ENCODE results near the gene PAPSS1. TPM values are rescaled to one million over a fixed set of nuclear protein-coding genes. Genes with fewer than 3 reads are reported as not detected.

The PAPSS1 gene
- total and polyA plus RNA-seq, 2 donors (not counting 3 experiments of a cell fraction or from before 2014, with no cell fraction given), result 69.6 to 77.2 TPM

DNA sequence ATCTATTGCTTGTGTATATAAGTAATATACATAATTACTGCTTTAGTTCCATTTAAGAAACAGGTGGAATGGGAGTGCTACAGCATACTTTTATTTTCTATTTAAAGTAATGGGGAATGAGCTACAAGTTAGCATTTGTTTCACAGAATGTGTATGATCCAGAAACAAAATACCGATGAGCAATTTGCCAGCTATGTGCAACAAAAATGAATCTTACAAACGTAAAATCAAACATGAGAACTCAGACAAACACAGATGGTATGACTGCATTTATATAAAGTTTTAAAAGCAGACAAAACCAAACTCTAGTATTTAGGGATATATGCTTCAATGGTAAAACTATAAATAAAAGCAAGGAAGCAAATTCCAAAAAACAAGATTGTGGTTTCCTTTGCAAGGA is 141.7 kb downstream of the PAPSS1 start:
- BruUV-seq (replicated peaks), result no TSS peak
- POLR2A ChIA-PET, result no interaction called here

DNA sequence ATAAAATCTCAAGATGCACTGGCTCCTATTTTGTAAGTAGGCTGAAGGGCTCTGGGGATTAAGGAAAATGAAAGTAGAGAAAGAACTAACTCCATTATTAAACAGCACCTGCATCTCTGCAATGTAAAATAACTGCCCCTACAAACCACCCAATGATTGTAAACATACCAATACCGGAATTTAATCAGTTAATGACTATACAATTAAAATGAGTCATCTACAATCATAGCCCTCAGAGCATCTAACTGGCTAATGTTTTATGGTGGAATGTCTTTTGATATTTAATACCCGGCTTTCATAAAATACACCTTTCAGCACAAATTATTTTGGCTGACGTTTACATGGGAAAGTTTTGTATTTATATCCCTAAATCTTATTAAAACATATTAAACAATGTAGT is 142.3 kb downstream of the PAPSS1 start:
- DNase-seq (ENCODE audit: low read depth, low spot score), result no peak

More for the DNA sequence above, 141.7 kb downstream of the PAPSS1 start:
- Histone ChIP-seq H3K4me1 (ENCODE audit: control insufficient read depth, extremely low read depth, insufficient read depth, low read length) (no peaks in the 10 kb centered on the region), H3K4me3 (replicated peaks in 1 of 3; ENCODE audit: insufficient read depth in 1 of 3, low read depth in 1 of 3, low read length in 3 of 3) (no peak overlapping the region), H3K4me2 (ENCODE audit: insufficient read depth, low read length) (no peak overlapping the region), H2AFZ (ENCODE audit: low read depth, low read length) (no peak overlapping the region), H3K27ac (ENCODE audit: insufficient read depth, low read depth, low read length) (no peak overlapping the region), H3K36me3 (ENCODE audit: control insufficient read depth in 2 of 2, extremely low read depth in 1 of 2, insufficient read depth in 2 of 2, low read length in 2 of 2) (no peaks in the 10 kb centered on the region), H3K9me3 (replicated peaks; ENCODE audit: control insufficient read depth, insufficient read depth, low read length) (no peaks in the 10 kb centered on the region), H3K27me3 (ENCODE audit: control insufficient read depth in 2 of 2, insufficient read depth in 2 of 2, low read length in 2 of 2) (no peaks in the 10 kb centered on the region), H3K9me1 (replicated peaks; ENCODE audit: control insufficient read depth, extremely low read depth, insufficient read depth, low read length) (no peaks in the 10 kb centered on the region), H3K9ac (replicated peaks; ENCODE audit: extremely low read depth, insufficient read depth, low read length) (no peak overlapping the region), H3K79me2 (ENCODE audit: control insufficient read depth, insufficient read depth, low read length) (no peaks in the 10 kb centered on the region), H4K20me1 (replicated peaks; ENCODE audit: control insufficient read depth, extremely low read depth, insufficient read depth, low read length) (no peaks in the 10 kb centered on the region)
- CTCF ChIA-PET, result no interaction called here
- dilution Hi-C loops (cut with MboI; ENCODE audit: extremely low pct_ligation_motif_present, low sequenced_read_pairs), result no loop called here
- TF ChIP-seq EZH2 (IDR thresholded peaks at IDR 0.05; ENCODE audit: borderline replicate concordance, low read depth, low read length, severe bottlenecking) (no peak), POLR2A (IDR thresholded peaks at IDR 0.05; ENCODE audit: low read depth, low read length) (no peak), GATA2 (IDR thresholded peaks at IDR 0.05; ENCODE audit: insufficient read depth, insufficient read length, low read depth, low read length) (no peak), MYC (IDR thresholded peaks at IDR 0.05; ENCODE audit: low read depth, low read length) (no peak), POLR2AphosphoS5 (IDR thresholded peaks at IDR 0.05; ENCODE audit: insufficient read depth, low read depth, low read length) (no peak)
- TF ChIP-seq, protein P1, sequence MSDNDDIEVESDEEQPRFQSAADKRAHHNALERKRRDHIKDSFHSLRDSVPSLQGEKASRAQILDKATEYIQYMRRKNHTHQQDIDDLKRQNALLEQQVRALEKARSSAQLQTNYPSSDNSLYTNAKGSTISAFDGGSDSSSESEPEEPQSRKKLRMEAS (IDR thresholded peaks at IDR 0.05; ENCODE audit: insufficient read depth, insufficient read length), result no peak
- no peak for FAIRE-seq
- intact Hi-C loops (cut with micrococcal nuclease), result no loop called here
- DNase-seq (ENCODE audit: low read depth, low spot score), result no peak

More for the DNA sequence above, 142.3 kb downstream of the PAPSS1 start:
- Histone ChIP-seq H3K9me3 (replicated peaks; ENCODE audit: control insufficient read depth, insufficient read depth, low read length) (no peaks in the 10 kb centered on the region), H3K36me3 (ENCODE audit: control insufficient read depth in 2 of 2, extremely low read depth in 1 of 2, insufficient read depth in 2 of 2, low read length in 2 of 2) (no peaks in the 10 kb centered on the region), H3K4me3 (replicated peaks in 1 of 3; ENCODE audit: insufficient read depth in 1 of 3, low read depth in 1 of 3, low read length in 3 of 3) (no peak overlapping the region), H3K9ac (replicated peaks; ENCODE audit: extremely low read depth, insufficient read depth, low read length) (no peak overlapping the region), H3K27ac (ENCODE audit: insufficient read depth, low read depth, low read length) (no peak overlapping the region), H3K27me3 (ENCODE audit: control insufficient read depth in 2 of 2, insufficient read depth in 2 of 2, low read length in 2 of 2) (no peaks in the 10 kb centered on the region), H4K20me1 (replicated peaks; ENCODE audit: control insufficient read depth, extremely low read depth, insufficient read depth, low read length) (no peaks in the 10 kb centered on the region), H3K9me1 (replicated peaks; ENCODE audit: control insufficient read depth, extremely low read depth, insufficient read depth, low read length) (no peaks in the 10 kb centered on the region), H3K79me2 (ENCODE audit: control insufficient read depth, insufficient read depth, low read length) (no peaks in the 10 kb centered on the region), H3K4me2 (ENCODE audit: insufficient read depth, low read length) (no peak overlapping the region), H3K4me1 (ENCODE audit: control insufficient read depth, extremely low read depth, insufficient read depth, low read length) (no peaks in the 10 kb centered on the region), H2AFZ (ENCODE audit: low read depth, low read length) (no peak overlapping the region)
- no TSS peak for BruUV-seq (replicated peaks)
- no peak for FAIRE-seq
- TF ChIP-seq POLR2AphosphoS5 (IDR thresholded peaks at IDR 0.05; ENCODE audit: insufficient read depth, low read depth, low read length) (no peak), FOS (IDR thresholded peaks at IDR 0.05; ENCODE audit: borderline replicate concordance, insufficient read depth, low read length) (no peak), EZH2 (IDR thresholded peaks at IDR 0.05; ENCODE audit: borderline replicate concordance, low read depth, low read length, severe bottlenecking) (no peak), MYC (IDR thresholded peaks at IDR 0.05; ENCODE audit: low read depth, low read length) (no peak), GATA2 (IDR thresholded peaks at IDR 0.05; ENCODE audit: insufficient read depth, insufficient read length, low read depth, low read length) (no peak), JUN (IDR thresholded peaks at IDR 0.05; ENCODE audit: borderline replicate concordance, insufficient read depth, insufficient read length, low read depth) (no peak), POLR2A (IDR thresholded peaks at IDR 0.05; ENCODE audit: low read depth, low read length) (no peak)
- TF ChIP-seq, protein P2, sequence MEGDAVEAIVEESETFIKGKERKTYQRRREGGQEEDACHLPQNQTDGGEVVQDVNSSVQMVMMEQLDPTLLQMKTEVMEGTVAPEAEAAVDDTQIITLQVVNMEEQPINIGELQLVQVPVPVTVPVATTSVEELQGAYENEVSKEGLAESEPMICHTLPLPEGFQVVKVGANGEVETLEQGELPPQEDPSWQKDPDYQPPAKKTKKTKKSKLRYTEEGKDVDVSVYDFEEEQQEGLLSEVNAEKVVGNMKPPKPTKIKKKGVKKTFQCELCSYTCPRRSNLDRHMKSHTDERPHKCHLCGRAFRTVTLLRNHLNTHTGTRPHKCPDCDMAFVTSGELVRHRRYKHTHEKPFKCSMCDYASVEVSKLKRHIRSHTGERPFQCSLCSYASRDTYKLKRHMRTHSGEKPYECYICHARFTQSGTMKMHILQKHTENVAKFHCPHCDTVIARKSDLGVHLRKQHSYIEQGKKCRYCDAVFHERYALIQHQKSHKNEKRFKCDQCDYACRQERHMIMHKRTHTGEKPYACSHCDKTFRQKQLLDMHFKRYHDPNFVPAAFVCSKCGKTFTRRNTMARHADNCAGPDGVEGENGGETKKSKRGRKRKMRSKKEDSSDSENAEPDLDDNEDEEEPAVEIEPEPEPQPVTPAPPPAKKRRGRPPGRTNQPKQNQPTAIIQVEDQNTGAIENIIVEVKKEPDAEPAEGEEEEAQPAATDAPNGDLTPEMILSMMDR (IDR thresholded peaks at IDR 0.05; ENCODE audit: extremely low read depth in 1 of 2, insufficient read depth in 1 of 2, low read depth in 1 of 2, low read length in 2 of 2), result no peak
- TF ChIP-seq, protein P1 (IDR thresholded peaks at IDR 0.05; ENCODE audit: insufficient read depth, insufficient read length), result no peak
- ChIA-PET CTCF (no interaction called here), POLR2A (no interaction called here)
- dilution Hi-C loops (cut with MboI; ENCODE audit: extremely low pct_ligation_motif_present, low sequenced_read_pairs) (no loop called here), intact Hi-C loops (cut with micrococcal nuclease) (no loop called here)
